Tongue (tissue), 2 donors: ENCODE measurements around the gene GCK. TPM values are rescaled to one million over a fixed set of nuclear protein-coding genes. Genes with fewer than 3 reads are reported as not detected.
A peak's percentile ranks its signal among the peaks of the same experiment; 100 is the strongest.

Experiments
- DNase-seq: peaks from one replicate; pipeline ENCODE4 v3.0.0-alpha.2; 2015
- total RNA-seq: library from RNA; depleted of rRNA; stranded (reverse); fragments of >200 nt; gene quantifications from one replicate; pipeline ENCODE4 v1.2.3, GENCODE V29; 2014

The GCK gene
- total RNA-seq, 1 donor from 2014 or later, result 2.9 TPM

- peak; percentile 70 for DNase-seq
These were observed 85.0 kb downstream of the GCK start, which contains the start of gene AEBP1 for GRCh38 chr7:44103923-44104859. Gene AEBP1, plus strand, starts transcription at chr7:44104345. Its CDS starts 321 bp downstream, at chr7:44104666.

GRCh38 chr7:44103566-44103922 is 85.7 kb downstream of the GCK start:
- no peak for DNase-seq

GRCh38 chr7:44102846-44103565 is 86.2 kb downstream of the GCK start:
- no peak for DNase-seq

GRCh38 chr7:44101966-44102845 is 87.0 kb downstream of the GCK start:
- DNase-seq, result no peak

GRCh38 chr7:44101303-44101965 is 87.8 kb downstream of the GCK start:
- no peak for DNase-seq

- peak; percentile 74 for DNase-seq
These were observed 88.6 kb downstream of the GCK start for GRCh38 chr7:44100458-44101302.

GRCh38 chr7:44099669-44100068 is 89.6 kb downstream of the GCK start:
- DNase-seq, result no peak

GRCh38 chr7:44098092-44099068 is 90.9 kb downstream of the GCK start:
- no peak for DNase-seq

- DNase-seq, result no peak
These were observed 91.9 kb downstream of the GCK start for GRCh38 chr7:44097064-44097932.

- no peak for DNase-seq
These were observed 92.8 kb downstream of the GCK start for GRCh38 chr7:44096326-44096881.

GRCh38 chr7:44095781-44096180 is 93.5 kb downstream of the GCK start:
- DNase-seq, result no peak

GRCh38 chr7:44094883-44095592 is 94.2 kb downstream of the GCK start:
- DNase-seq, result no peak

- no peak for DNase-seq
These were observed 94.9 kb downstream of the GCK start for GRCh38 chr7:44094365-44094764.
